ENCODE data around the gene MANEA. TPM values are rescaled to one million over a fixed set of nuclear protein-coding genes. Genes with fewer than 3 reads are reported as not detected.

Gene MANEA
- total and polyA plus RNA-seq, 2 of the 13 experiments (the other 11 are each of a cell fraction or from before 2014, with no cell fraction given) = 10.0 to 10.9 TPM

- TF ChIP-seq ZNF512B (CRISPR knock-in tag; IDR thresholded peaks at IDR 0.05; ENCODE audit: borderline replicate concordance) = no peak
- no peak for TF ChIP-seq DBP (CRISPR knock-in tag; IDR thresholded peaks at IDR 0.05; ENCODE audit: not compliant biosample characterization)
- 0 out of 2 replicates have a peak, but pooled peaks have one; percentile 18 for TF ChIP-seq NR2F2 (IDR thresholded peaks at IDR 0.05; ENCODE audit: borderline replicate concordance, low read depth)
- peak; percentile 80 for TF ChIP-seq MYC (CRISPR knock-in tag; IDR thresholded peaks at IDR 0.05; ENCODE audit: borderline replicate concordance)
- no peak for TF ChIP-seq GZF1 (CRISPR knock-in tag; IDR thresholded peaks at IDR 0.05)
- 0 out of 2 replicates have a peak, but pooled peaks have one; percentile 30 for TF ChIP-seq ZBTB4 (CRISPR knock-in tag; IDR thresholded peaks at IDR 0.05; ENCODE audit: borderline replicate concordance)
- no peak for TF ChIP-seq HINFP (CRISPR knock-in tag; IDR thresholded peaks at IDR 0.05; ENCODE audit: low read depth)
- no peak for TF ChIP-seq ZNF850 (CRISPR knock-in tag; conservative IDR thresholded peaks at IDR 0.05)
- TF ChIP-seq FUBP1 (CRISPR knock-in tag; IDR thresholded peaks at IDR 0.05; ENCODE audit: borderline replicate concordance) = no peak
- TF ChIP-seq DRAP1 (CRISPR knock-in tag; IDR thresholded peaks at IDR 0.05) = no peak
- peak; percentile 47; the same call in 1 of the 2 replicates for TF ChIP-seq HDAC1 (CRISPR knock-in tag; IDR thresholded peaks at IDR 0.05)
- TF ChIP-seq DZIP1 (CRISPR knock-in tag; IDR thresholded peaks at IDR 0.05) = no peak
- no peak for TF ChIP-seq ARID2 (CRISPR knock-in tag; IDR thresholded peaks at IDR 0.05; ENCODE audit: borderline replicate concordance)
Observed at GRCh38 chr6:95577304-95578105, at the start of gene MANEA (continued).

Measured in HepG2 (cell line).